Measurements from ENCODE around the gene SEMA6C.
"Not testable (repeated sequence)": the region's sequence is repeated elsewhere in the genome, so short reads cannot be mapped to it uniquely, and the experiment has no call there.

Gene SEMA6C

GRCh38 chr1:151128800-151129199 lies 17.6 kb downstream of the SEMA6C start:
- no peak for DNase-seq

- no peak for DNase-seq
Measured at GRCh38 chr1:151124763-151125403, 21.5 kb downstream of the SEMA6C start.

DNA sequence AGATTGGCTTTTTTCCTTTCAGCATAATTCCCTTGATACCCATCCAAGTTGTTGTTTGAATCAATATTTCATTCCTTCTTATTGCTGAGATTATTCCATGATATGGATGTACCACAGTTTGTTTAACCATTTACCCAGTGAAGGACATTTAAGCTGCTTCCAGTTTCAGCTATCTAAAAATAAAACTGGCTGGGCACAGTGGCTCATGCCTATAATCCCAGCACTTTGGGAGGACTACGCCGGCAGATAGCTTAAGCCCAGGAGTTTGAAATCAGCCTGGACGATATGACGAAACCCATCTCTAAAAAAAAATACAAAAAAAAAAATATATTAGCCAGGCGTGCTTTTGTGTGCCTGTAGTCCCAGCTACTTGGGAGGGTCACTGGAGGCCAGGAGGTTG lies 32.6 kb downstream of the SEMA6C start:
- DNase-seq: no peak

DNA sequence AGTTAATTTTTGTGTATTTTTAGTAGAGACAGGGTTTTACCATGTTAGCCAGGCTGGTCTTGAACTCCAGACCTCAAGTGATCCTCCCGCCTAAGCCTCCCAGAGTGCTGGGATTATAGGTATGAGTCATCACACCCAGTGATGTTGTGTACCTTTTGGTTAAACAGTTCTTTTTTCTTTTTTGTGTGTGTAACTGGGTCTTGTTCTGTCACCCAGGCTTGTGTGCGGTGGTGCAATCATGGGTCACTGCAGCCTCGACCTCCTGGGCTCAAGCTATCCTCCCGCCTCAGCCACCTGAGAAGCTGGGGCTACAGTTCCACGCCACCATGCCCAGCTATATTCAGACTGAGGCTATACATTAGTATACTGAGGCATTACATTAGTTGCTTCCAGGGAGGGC lies 38.1 kb downstream of the SEMA6C start:
- no peak for DNase-seq

GRCh38 chr1:151106894-151107293 lies 39.5 kb downstream of the SEMA6C start:
- DNase-seq: peak; percentile 3

- no peak for DNase-seq
Measured at GRCh38 chr1:151104630-151105029, 41.8 kb downstream of the SEMA6C start.

DNA sequence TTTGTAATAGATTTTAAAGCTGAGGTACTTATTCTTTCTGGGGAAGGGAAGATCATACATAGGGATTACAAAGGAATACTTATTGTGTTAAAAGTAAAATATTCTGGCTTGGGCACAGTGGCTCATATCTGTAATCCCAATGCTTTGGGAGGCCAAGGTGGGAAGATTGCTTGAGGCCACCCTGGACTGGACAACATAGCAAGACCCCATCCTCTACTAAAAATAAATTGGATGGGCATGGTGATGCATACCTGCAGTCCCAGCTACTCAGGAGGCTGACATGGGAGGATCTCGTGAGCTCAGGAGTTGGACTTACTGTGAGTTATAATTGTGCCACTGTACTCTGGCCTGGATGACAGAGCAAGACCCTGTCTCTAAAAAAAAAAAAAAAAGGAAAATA lies 48.3 kb downstream of the SEMA6C start:
- DNase-seq: no peak

DNA sequence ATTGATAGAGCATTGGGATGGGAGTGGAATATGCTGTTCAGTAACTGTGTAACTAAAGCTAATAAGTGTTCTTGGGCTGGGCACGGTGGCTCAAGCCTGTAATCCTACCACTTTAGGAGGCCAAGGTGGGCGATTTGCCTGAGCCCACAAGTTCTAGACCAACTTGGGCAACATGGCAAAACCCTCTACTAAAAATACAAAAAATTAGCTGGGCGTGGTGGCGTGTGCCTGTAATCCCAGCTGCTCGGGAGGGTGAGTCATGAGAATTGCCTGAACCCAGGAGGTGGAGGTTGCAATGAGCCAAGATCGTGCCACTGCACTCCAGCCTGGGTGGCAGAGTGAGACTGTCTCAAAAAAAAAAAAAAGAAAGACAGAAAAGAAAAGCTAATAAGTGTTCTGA lies 49.0 kb downstream of the SEMA6C start:
- DNase-seq: not testable (repeated sequence)

DNA sequence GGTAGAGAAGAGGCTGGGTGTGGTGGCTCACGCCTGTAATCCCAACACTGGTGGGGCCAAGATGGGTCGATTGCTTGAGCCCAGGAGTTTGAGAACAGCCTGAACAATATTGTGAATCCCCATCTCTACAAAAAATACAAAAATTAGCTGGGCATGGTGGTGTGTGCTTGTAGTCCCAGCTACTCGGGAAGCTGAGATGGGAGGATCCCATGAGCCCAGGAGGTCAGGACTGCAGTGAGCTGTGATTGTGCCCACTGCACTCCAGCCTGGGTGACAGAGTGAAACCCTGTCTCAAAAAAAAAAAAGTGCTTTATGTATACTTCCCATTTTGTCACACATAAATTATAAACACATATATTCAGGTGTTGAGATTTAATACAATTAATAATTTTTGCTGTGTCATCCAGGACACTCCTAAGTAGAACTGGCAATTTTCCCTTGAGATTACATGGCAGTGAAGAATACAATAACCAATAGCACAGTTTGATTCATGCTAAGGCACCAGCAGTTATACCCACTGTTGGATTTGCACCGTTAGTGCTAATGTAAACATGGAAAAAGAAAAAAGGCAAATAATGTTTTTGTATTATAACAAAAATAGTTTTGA lies 60.4 kb downstream of the SEMA6C start:
- no peak for DNase-seq

All from inflammatory macrophage treated with lipopolysaccharide for 4 hours (primary cell).